SK-N-SH treated with all-trans-retinoic acid at 6 μM for 48 hours (cell line): ENCODE measurements around the gene EPHA1.
A peak's percentile ranks its signal among the peaks of the same experiment; 100 is the strongest.

Experiments used
- ATAC-seq: fragments of 200-7000 bp; cut with Tn5 transposase; 3 replicates; pipeline ENCODE4 v1.9.1; 2020; ENCODE audit warnings: mild to moderate bottlenecking, moderate library complexity
- ARNTL ChIP-seq: fragments of 450-650 bp; formaldehyde crosslinking; IDR thresholded peaks from 2 replicates; pipeline ENCODE4 v1.5.0; 2020; ENCODE audit warnings: low read depth, mild to moderate bottlenecking, moderate library complexity, borderline replicate concordance
- BACH2 ChIP-seq: fragments of 250-450 bp; sonication (Bioruptor Pico); IDR thresholded peaks from 2 replicates; pipeline ENCODE4 v1.9.0; 2021; ENCODE audit warnings: mild to moderate bottlenecking, borderline replicate concordance
- CSDC2 ChIP-seq: fragments of 250-450 bp; sonication (Bioruptor Pico); IDR thresholded peaks from 2 replicates; pipeline ENCODE4 v1.5.0; 2020; ENCODE audit warnings: mild to moderate bottlenecking, moderate library complexity
- CSRNP3 ChIP-seq: fragments of 250-450 bp; sonication (Bioruptor Pico); IDR thresholded peaks from 2 replicates; pipeline ENCODE4 v1.5.1; 2021; ENCODE audit warnings: mild to moderate bottlenecking, moderate library complexity
- ESRRG ChIP-seq: fragments of 250-450 bp; sonication (Bioruptor Pico); IDR thresholded peaks from 2 replicates; pipeline ENCODE4 v1.6.1; 2021; ENCODE audit warnings: mild to moderate bottlenecking
- GLIS3 ChIP-seq: fragments of 250-450 bp; sonication (Bioruptor Pico); IDR thresholded peaks from 2 replicates; pipeline ENCODE4 v1.5.0; 2020; ENCODE audit warnings: mild to moderate bottlenecking, moderate library complexity
- ISL1 ChIP-seq: fragments of 250-450 bp; sonication (Bioruptor Pico); IDR thresholded peaks from 2 replicates; pipeline ENCODE4 v2.1.2; 2022; ENCODE audit warnings: mild to moderate bottlenecking, moderate library complexity
- OSR1 ChIP-seq: fragments of 250-450 bp; sonication (Bioruptor Pico); IDR thresholded peaks from 2 replicates; pipeline ENCODE4 v1.8.0; 2022; ENCODE audit warnings: moderate library complexity, mild to moderate bottlenecking, inconsistent platforms
- PATZ1 ChIP-seq: fragments of 250-450 bp; sonication (Bioruptor Pico); IDR thresholded peaks from 2 replicates; pipeline ENCODE4 v1.8.0; 2020; ENCODE audit warnings: mild to moderate bottlenecking, moderate library complexity, borderline replicate concordance
- POU6F1 ChIP-seq: fragments of 250-450 bp; sonication (Bioruptor Pico); IDR thresholded peaks from 2 replicates; pipeline ENCODE4 v1.8.0; 2021; ENCODE audit warnings: low read depth, mild to moderate bottlenecking, moderate library complexity, borderline replicate concordance
- PPARA ChIP-seq: fragments of 250-450 bp; sonication (Bioruptor Pico); IDR thresholded peaks from 2 replicates; pipeline ENCODE4 v1.5.0; 2020; ENCODE audit warnings: mild to moderate bottlenecking, borderline replicate concordance
- RARB ChIP-seq: fragments of 250-450 bp; sonication (Bioruptor Pico); IDR thresholded peaks from 2 replicates; pipeline ENCODE4 v1.8.0; 2021; ENCODE audit warnings: mild to moderate bottlenecking, moderate library complexity
- SNAI2 ChIP-seq: fragments of 250-450 bp; sonication (Bioruptor Pico); IDR thresholded peaks from 2 replicates; pipeline ENCODE4 v1.5.0; 2020; ENCODE audit warnings: mild to moderate bottlenecking, moderate library complexity
- TCF4 ChIP-seq: fragments of 250-450 bp; sonication (Bioruptor Pico); IDR thresholded peaks from 2 replicates; pipeline ENCODE4 v1.8.0; 2021; ENCODE audit warnings: mild to moderate bottlenecking, moderate library complexity, borderline replicate concordance
- TOX ChIP-seq: fragments of 250-450 bp; sonication (Bioruptor Pico); IDR thresholded peaks from 2 replicates; pipeline ENCODE4 v1.8.0; 2021; ENCODE audit warnings: mild to moderate bottlenecking, moderate library complexity, borderline replicate concordance
- TSHZ2 ChIP-seq: fragments of 250-450 bp; sonication (Bioruptor Pico); IDR thresholded peaks from 2 replicates; pipeline ENCODE4 v1.5.0; 2020; ENCODE audit warnings: mild to moderate bottlenecking, moderate library complexity
- ZC3H10 ChIP-seq: fragments of 250-450 bp; sonication (Bioruptor Pico); IDR thresholded peaks from 2 replicates; pipeline ENCODE4 v1.5.1; 2021; ENCODE audit warnings: mild to moderate bottlenecking, moderate library complexity
- ZFP3 ChIP-seq: fragments of 250-450 bp; sonication (Bioruptor Pico); IDR thresholded peaks from 2 replicates; pipeline ENCODE4 v1.5.0; 2020; ENCODE audit warnings: mild to moderate bottlenecking, moderate library complexity
- ZFP30 ChIP-seq: fragments of 450-650 bp; formaldehyde crosslinking; IDR thresholded peaks from 2 replicates; pipeline ENCODE4 v1.5.0; 2022; ENCODE audit warnings: mild to moderate bottlenecking, moderate library complexity
- ZNF565 ChIP-seq: fragments of 450-650 bp; formaldehyde crosslinking; conservative IDR thresholded peaks from 2 replicates; pipeline ENCODE4 v1.5.0; 2020; ENCODE audit warnings: low read depth, mild to moderate bottlenecking, moderate library complexity
- ZNF70 ChIP-seq: fragments of 450-650 bp; formaldehyde crosslinking; IDR thresholded peaks from 2 replicates; pipeline ENCODE4 v1.5.0; 2020; ENCODE audit warnings: mild to moderate bottlenecking, moderate library complexity
- ZNF8 ChIP-seq: fragments of 450-650 bp; formaldehyde crosslinking; IDR thresholded peaks from 2 replicates; pipeline ENCODE4 v1.5.0; 2020; ENCODE audit warnings: mild to moderate bottlenecking, moderate library complexity
- TF ChIP-seq, protein P1 (sequence below): fragments of 250-450 bp; sonication (Bioruptor Pico); IDR thresholded peaks from 2 replicates; pipeline ENCODE4 v1.5.1; 2020; ENCODE audit warnings: low read depth, mild to moderate bottlenecking, moderate library complexity

The EPHA1 gene

DNA sequence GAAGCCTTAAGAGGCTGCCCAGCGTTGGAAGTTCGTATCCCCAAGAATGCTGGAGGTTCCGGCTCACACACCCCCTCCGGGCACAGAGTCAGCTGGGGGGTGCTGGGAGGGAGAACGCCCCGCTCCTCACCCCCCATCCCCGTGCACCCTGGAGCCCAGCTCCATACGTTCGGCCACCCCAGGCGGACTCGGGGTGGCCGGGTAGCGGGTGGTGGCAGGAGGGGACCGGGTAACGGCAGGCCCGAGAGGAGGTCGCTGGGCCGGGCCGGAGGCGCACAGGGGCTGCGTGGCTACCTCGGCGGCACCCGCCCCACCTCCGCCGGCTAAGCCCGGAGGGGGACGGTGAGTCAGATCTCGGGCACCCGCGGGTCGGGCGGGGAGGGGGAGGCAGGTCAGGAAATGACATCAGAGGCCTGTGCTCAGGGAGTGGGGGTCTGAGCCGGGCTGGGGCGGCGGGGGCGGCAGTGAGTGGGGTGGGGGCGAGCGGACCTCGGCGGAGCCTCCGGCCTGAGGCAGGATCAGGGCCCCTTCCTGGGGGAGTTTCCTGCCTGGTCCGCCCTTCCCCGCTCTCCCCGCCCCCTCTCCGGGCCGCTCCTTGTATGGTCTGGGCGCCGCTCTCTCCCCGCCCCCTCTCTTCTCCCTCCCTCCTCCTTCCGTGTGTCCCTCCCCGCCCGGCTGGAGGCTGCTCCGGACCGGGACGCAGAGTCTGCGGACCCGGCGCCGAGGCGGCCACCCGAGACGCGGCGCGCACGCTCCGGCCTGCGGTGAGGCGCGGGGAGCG lies 27.8 kb downstream of the EPHA1 start, which contains the start of gene ZYX:
ZYX (plus strand) TSS at position 700 of the 781 bp plus-strand sequence. CDS start 227 bp downstream, outside the sequence.
- peak; percentile 72 for ATAC-seq
- peak; percentile 62; the same call in 1 of the 2 replicates for TF ChIP-seq POU6F1 (CRISPR knock-in tag)
- TF ChIP-seq CSDC2 = peak; percentile 80
- TF ChIP-seq ESRRG = no peak
- TF ChIP-seq PATZ1 (CRISPR knock-in tag) = peak; percentile 99
- no peak for TF ChIP-seq TCF4
- TF ChIP-seq SNAI2 (CRISPR knock-in tag) = no peak
- no peak for TF ChIP-seq ZC3H10
- TF ChIP-seq ZNF565 (CRISPR knock-in tag) = 0 out of 2 replicates have a peak, but pooled peaks have one; percentile 5
- no peak for TF ChIP-seq OSR1 (CRISPR knock-in tag)
- no peak for TF ChIP-seq TSHZ2 (CRISPR knock-in tag)
- TF ChIP-seq ISL1 (CRISPR knock-in tag) = no peak
- TF ChIP-seq RARB (CRISPR knock-in tag) = no peak
- TF ChIP-seq ARNTL = no peak
- TF ChIP-seq CSRNP3 (CRISPR knock-in tag) = no peak
- no peak for TF ChIP-seq PPARA (CRISPR knock-in tag)
- TF ChIP-seq ZFP30 = no peak
- no peak for TF ChIP-seq BACH2 (CRISPR knock-in tag)
- TF ChIP-seq ZNF8 = no peak
- 0 out of 2 replicates have a peak, but pooled peaks have one; percentile 57 for TF ChIP-seq ZFP3 (CRISPR knock-in tag)
- TF ChIP-seq ZNF70 = no peak
- no peak for TF ChIP-seq GLIS3 (CRISPR knock-in tag)
- TF ChIP-seq TOX = no peak
- TF ChIP-seq, protein P1, sequence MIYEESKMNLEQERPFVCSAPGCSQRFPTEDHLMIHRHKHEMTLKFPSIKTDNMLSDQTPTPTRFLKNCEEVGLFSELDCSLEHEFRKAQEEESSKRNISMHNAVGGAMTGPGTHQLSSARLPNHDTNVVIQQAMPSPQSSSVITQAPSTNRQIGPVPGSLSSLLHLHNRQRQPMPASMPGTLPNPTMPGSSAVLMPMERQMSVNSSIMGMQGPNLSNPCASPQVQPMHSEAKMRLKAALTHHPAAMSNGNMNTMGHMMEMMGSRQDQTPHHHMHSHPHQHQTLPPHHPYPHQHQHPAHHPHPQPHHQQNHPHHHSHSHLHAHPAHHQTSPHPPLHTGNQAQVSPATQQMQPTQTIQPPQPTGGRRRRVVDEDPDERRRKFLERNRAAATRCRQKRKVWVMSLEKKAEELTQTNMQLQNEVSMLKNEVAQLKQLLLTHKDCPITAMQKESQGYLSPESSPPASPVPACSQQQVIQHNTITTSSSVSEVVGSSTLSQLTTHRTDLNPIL = no peak

GRCh38 chr7:143380260-143380645 lies 28.4 kb downstream of the EPHA1 start:
- TF ChIP-seq ISL1 (CRISPR knock-in tag) (0 out of 2 replicates have a peak, but pooled peaks have one; percentile 2), ZC3H10 (peak; percentile 51), RARB (CRISPR knock-in tag) (no peak)
- ATAC-seq = peak; percentile 66
